ENCODE measurements around the gene DPP9.
"Not testable (repeated sequence)": the region's sequence is repeated elsewhere in the genome, so short reads cannot be mapped to it uniquely, and the experiment has no call there.

DPP9 gene

GRCh38 chr19:4687396-4687795 lies 36.2 kb downstream of the DPP9 start:
- DNase-seq (ENCODE audit: low spot score): no peak

GRCh38 chr19:4686700-4687099 lies 36.9 kb downstream of the DPP9 start:
- DNase-seq (ENCODE audit: low spot score): no peak

DNA sequence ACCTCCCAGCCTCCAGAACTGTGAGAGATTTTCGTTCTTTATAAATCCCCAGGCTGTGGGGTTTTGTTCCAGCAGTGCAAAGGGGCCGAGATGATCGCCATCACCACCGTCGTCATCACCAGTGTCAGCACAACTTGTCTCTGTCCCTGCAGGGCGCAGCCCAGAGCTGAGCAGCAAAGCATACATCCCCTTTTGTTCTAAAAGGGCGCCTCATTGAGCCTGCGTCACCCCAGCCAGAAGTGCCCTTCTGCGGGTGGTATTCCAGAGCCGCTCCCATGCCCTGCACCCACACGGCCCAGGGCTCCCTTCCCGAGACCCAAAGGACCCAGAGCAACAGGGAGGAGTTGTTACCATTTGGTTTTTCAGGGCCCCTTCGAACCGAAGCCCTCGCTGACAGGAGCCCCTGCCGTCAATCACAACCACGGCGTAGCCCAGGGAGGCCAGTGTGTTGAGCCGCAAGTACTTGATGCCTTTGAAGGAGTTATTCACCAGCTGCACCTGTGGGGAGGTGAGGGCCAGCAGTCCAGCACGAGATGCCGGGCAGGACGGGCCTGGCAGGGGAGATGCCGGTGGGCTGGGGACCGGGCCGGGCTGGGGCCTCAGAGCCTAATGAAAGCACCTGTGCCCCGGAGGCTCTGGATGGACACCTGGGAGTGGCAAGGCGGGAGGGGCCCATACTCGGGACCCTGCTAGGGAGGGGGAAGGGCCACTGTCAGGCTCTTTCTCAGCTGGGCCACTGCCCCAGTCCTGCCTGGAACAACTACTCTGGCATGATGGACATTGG lies 39.1 kb downstream of the DPP9 start:
- DNase-seq (ENCODE audit: low spot score): no peak

DNA sequence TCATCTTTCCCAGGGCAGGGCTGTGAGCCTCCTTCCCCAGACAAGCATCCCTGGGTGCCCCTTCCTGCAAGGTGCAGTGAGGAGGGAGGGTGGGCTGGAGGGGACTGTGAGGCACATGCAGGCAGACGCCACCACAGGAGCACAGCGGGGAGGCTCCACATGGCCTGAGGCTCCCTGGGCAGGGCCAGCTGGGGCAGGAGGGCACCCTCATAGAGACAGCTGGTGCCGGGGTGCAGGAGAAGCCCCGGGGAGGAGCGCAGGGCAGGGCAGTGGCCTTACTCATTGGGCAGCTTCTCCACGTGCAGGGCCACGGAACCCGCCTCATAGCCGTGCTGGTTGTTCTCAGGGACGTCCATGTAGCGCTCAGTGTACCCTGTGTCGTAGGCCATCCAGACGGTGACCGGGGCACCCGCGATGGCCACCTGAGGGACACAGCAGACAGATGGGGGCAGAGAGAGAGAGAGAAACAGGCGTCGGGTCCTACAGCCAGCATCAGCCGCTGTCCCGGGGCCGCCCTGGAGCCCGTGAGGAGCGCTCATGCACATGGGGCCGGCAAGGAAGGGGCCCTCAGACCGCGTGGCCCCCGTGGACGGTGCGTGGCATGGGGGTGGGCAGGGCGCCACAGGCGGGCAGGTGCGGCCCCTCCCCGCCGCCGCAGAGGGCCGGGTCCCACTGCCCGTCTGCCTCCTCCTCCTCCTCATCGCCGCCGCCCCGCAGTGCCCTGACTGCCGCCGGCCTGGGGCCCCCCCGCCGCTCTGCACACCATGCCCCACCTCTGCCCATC lies 41.0 kb downstream of the DPP9 start:
- no peak for DNase-seq (ENCODE audit: low spot score)

DNA sequence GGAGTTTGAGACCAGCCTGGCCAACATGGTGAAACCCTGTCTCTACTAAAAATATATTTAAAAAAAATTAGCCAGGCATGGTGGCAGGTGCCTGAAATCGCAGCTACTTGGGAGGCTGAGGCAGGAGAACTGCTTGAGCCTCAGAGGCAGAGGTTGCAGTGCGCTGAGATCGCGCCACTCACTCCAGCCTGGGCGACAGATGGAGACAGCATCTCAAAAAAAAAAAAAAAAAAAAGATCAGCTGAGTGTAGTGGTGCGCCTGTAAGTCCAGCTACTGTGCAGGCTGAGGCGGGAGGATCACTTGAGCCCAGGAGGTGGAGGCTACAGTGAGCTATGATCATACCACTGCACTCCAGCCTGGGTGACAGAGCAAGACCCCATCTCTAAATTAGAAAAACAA lies 43.6 kb downstream of the DPP9 start:
- not testable (repeated sequence) for DNase-seq (ENCODE audit: low spot score)

DNA sequence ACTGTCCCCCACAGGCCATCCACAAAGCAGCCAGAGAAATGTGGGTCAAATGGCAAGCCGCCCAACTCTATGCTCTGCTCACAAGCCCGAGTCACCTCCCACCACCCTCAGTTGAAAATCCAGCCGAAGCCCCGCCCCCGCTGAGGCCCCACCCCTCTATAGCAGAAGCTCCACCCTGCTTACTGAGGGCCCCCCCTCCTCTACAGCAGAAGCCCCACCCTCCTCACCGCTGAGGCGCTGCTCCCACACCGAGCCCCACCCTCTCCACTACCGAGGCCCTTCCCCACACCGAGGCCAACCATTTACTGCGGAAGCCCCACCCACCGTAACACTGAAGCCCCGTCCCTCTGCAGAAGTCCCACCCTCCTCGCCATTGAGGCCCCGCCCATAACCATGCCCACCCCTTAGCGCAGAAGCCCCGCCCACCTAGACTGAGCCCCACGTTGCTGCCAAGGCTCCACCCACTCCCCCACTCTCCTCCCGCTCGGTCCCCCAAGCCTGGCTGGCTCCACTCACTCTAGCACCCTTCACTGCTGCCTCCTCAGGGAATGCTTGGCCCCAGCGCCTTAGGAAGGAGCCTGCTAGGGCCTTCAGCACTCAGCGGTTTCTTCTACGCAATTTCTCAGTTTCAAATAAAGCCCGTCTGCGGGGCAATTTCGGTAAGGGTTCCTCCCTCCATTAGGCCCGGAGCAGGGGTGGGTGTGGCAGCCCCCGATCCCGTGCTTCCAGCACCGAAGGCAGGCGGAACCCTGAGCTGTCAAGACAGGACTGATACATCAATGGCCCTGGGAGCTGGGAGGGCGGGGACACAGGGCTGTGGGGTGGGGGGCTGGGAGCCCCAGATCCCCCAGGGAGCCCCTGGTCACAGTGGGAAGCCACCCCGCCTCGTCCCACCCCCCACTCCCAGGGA lies 44.5 kb downstream of the DPP9 start:
- peak; percentile 79 for DNase-seq (ENCODE audit: low spot score)

DNA sequence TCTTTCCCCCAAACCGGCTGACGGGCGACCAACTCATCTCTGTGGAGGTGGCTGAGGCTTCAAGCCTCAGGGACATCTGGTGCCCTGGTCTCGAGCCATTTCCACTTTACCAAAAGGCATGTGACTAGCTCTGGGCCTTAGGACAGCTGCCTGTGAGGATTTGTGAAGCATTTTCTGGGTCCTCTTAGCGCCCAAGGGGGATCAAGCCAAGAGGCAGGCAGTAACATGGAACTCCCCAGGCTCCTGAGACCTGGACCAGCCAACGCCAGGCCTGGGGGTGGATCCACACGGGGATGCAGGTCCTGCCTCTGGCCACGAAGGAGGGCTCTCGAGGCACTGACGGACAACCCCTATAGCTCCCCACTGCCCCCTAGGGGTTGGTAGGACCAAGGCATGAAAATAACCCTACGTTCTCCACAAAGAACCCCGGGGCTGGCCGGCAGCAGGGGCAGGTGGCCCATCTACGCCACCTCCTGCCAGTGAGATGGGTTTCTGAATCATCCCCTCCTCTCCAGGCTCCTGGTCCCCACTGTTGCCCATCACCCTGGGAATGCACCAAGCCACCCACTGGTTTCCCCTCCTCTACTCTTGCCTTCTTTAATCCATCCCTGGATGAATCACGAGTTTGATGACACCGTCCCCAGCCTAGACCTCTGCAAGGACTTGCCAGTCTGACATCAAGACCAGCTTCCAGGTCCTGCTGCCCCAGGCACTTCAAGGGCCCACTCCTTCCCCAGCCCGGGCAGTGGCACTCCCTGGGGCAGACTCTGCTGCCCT lies 46.5 kb downstream of the DPP9 start:
- peak; percentile 93 for DNase-seq (ENCODE audit: low spot score)

GRCh38 chr19:4675346-4675745 lies 48.3 kb downstream of the DPP9 start:
- DNase-seq (ENCODE audit: low spot score): no peak

GRCh38 chr19:4673726-4674125 lies 49.9 kb downstream of the DPP9 start:
- no peak for DNase-seq (ENCODE audit: low spot score)

DNA sequence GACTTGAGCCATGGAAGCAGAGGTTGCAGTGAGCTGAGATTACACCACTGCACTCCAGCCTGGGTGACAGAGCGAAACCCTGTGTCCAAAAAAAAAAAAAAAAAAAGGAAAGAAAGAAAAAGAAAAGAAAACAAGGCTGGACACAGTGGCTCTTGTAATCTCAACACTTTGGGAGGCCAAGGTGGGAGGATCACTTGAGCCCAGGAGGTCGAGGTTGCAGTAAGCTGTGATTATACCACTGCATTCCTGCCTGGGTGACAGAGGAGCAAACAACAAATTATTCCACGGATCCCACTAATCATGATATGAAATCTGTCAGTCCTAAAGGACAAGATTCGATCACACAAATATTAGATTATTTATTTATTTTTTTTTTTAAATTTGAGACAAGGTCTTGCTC lies 50.4 kb downstream of the DPP9 start:
- DNase-seq (ENCODE audit: low spot score): no peak

DNA sequence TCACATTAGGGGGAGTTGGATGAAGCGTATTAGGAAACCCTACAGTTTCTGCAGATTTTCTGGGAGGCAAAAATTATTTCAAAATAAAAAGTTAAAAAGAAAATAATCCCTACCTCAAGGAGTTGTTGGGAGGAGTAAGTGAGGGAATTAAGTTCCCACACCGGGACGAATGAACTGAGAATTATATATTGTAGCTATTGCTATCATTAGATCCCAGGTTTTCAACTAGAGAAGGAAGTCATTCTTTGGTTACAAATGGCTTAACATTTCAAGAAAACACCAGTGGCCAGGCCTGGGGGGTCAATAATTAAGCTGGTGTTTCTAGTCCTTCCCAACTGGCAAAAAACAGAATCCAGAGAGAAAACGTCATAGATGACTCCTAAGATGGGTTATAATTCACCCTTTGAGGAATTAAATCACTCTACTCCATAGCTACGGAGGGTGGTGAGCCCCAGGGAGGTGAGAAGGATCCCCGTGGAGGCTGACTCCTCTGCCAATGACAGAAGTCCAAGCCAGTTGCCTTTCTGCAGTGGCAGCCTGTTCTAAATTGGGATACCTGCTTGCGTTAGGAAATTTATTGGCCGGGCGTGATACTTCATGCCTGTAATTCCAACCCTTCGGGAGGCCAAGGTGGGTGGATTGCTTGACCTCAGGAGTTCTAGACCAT lies 52.3 kb downstream of the DPP9 start:
- DNase-seq (ENCODE audit: low spot score): peak; percentile 68

DNA sequence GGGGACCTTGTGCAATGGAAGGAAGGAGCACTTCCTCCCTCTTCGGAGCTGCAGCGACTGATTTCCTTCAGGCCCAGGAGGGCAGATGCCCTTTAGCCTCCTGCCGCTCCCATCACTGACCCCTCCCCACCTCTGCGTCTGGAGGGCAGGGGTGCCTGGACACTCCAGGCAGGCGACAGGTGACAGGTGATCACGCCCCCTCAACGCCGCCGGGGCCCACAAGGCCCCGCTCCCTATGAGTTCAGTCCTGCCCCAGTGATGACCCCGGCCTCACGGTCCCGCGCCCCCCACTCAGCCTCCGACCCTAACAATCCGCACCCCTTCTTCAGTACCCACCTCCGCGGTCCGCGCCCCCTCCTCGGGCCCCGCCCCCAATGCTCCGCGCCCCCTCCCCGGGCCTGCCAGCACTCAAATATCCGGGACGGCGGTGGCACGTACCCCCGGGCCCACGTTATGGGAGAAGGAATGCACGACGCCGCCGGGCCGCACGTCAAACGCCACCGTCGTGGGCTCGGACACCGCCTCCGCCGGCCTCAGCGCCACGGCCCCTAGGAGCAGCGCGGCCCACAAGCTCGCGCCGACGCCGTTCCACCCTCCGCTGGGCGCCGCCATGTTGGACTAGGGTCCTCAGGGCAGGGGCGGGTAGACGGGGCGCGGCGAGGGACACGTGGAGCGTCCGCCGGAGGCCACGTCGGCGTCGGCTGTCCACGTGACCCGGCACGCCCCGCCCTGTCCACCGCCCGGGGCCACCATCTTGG lies 53.7 kb downstream of the DPP9 start, which contains the start of gene MYDGF:
Gene MYDGF (minus strand): TSS at position 620 of the 758 bp plus-strand sequence. CDS start 8 bp downstream, at position 612.
- DNase-seq (ENCODE audit: low spot score): peak; percentile 81

- no peak for DNase-seq (ENCODE audit: low spot score)
These were observed 59.0 kb downstream of the DPP9 start for GRCh38 chr19:4664642-4665041.

- DNase-seq (ENCODE audit: low spot score): no peak
These were observed 60.8 kb downstream of the DPP9 start for GRCh38 chr19:4662812-4663211.

GRCh38 chr19:4662020-4662695 lies 61.5 kb downstream of the DPP9 start:
- DNase-seq (ENCODE audit: low spot score): no peak

GRCh38 chr19:4660993-4661392 lies 62.6 kb downstream of the DPP9 start:
- no peak for DNase-seq (ENCODE audit: low spot score)

DNA sequence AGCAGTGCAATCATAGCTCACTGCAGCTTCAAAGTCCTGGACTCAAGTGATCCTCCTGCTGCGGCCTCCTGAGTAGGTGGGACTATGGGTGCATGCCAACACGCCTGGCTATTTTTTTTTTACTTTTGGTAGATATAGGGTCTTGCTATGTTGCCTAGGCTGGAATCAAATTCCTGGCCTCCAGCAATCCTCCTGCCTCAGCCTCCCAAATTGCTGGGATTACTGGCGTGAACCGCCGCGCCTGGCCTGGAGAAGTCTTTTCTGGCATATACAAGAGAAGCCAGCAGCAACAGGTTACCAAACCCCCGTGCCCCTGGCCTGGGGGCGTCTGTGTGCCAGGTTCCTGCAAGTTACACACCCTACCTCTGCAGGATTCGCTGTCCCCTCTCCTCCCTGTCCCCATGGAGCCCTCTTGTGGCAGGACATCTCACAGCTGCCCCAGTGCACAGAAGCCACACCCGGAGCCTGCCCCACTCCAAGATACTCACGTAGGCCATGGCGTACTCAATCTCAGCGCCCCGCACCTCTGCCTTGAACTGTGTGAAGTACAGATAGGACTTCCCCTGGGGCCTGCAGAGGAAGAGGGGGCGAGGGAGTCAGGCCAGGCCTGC lies 63.4 kb downstream of the DPP9 start:
- no peak for DNase-seq (ENCODE audit: low spot score)

DNA sequence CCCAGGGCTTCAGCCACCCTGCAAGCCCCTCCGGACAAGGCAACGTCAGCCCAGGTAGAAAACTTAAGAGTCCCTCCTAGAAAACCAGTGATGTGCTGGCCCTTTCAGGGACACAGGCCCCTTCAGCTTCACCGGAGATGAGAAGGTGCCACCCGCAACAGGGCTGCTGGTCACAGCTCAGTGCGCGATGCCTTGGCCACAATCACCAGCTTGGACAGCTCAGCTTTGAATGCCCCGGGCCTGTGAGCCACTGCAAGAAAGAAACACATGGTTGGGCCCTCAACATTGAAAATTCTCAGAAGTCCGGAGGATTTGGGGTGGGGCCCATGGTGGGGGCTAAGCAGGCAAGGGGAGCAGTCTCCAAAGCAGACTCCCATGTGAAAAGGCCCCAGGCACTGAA lies 65.8 kb downstream of the DPP9 start:
- DNase-seq (ENCODE audit: low spot score): no peak

GRCh38 chr19:4657262-4657661 lies 66.4 kb downstream of the DPP9 start:
- DNase-seq (ENCODE audit: low spot score): no peak
